Panc1 (cell line): ENCODE data around the gene POU6F1. TPM values are rescaled to one million over a fixed set of nuclear protein-coding genes. Genes with fewer than 3 reads are reported as not detected.

Experiments
- ATAC-seq: fragments of 200-7000 bp; cut with Tn5 transposase; 2 replicates; pipeline ENCODE4 v1.9.1; 2020; ENCODE audit warnings: mild to moderate bottlenecking, moderate library complexity
- BruUV-seq: library from RNA; stranded (reverse); fragments of 400-500 nt; replicated peaks from 2 replicates; lab custom pipeline; 2021; lab: Mats Ljungman, UMichigan
- CTCF ChIA-PET: fragments of 300-600 bp; sonication (Branson Sonifier 250); formaldehyde crosslinking; loops from one replicate; lab custom pipeline; 2022; ENCODE audit warnings: antibody characterized with exemption; lab: Charles Lee
- POLR2A ChIA-PET: fragments of 300-600 bp; sonication (Branson Sonifier 250); formaldehyde crosslinking; loops from one replicate; lab custom pipeline; 2022; ENCODE audit warnings: antibody characterized with exemption; lab: Charles Lee
- DNase-seq: peaks from one replicate; pipeline ENCODE4 v3.0.0-alpha.2; 2010; ENCODE audit warnings: low read depth, low spot score
- H3K27ac ChIP-seq: 2 replicates; pipeline ENCODE4 v1.5.1; 2011; ENCODE audit warnings: mild to moderate bottlenecking, low read length, inconsistent platforms
- H3K27me3 ChIP-seq: fragments of 200-500 bp; sonication (Bioruptor generic); 2 replicates; pipeline ENCODE4 v1.6.0; 2014; ENCODE audit warnings: low read length, inconsistent platforms; ENCODE audit not compliant: control insufficient read depth, insufficient read depth
- H3K36me3 ChIP-seq: fragments of 200-500 bp; sonication (Bioruptor generic); 2 replicates; pipeline ENCODE4 v1.5.1; 2014; ENCODE audit warnings: inconsistent platforms, mild to moderate bottlenecking, low read length, moderate library complexity; ENCODE audit not compliant: control insufficient read depth, insufficient read depth
- H3K4me1 ChIP-seq: 2 replicates; pipeline ENCODE4 v1.5.1; 2011; ENCODE audit warnings: inconsistent platforms, mild to moderate bottlenecking, low read length, moderate library complexity; ENCODE audit not compliant: control insufficient read depth, insufficient read depth
- H3K4me3 ChIP-seq, 2 experiments: 2 replicates each; pipeline ENCODE4 v1.5.1; 2011 to 2012; ENCODE audit warnings: low read depth in 2 of 2, low read length in 2 of 2, mild to moderate bottlenecking in 2 of 2, inconsistent platforms in 1 of 2, moderate library complexity in 1 of 2
- H3K9me3 ChIP-seq: fragments of 200-500 bp; sonication (Bioruptor generic); 2 replicates; pipeline ENCODE4 v1.5.1; 2014; ENCODE audit warnings: low read depth, mild to moderate bottlenecking, inconsistent platforms, low read length, moderate library complexity; ENCODE audit not compliant: control insufficient read depth, insufficient read depth
- CTCF ChIP-seq: fragments of 450-650 bp; IDR thresholded peaks from 2 replicates; pipeline ENCODE4 v1.5.1; 2017; ENCODE audit warnings: mild to moderate bottlenecking
- POLR2AphosphoS5 ChIP-seq: IDR thresholded peaks from 2 replicates; pipeline ENCODE4 v1.6.1; 2012; ENCODE audit warnings: mild to moderate bottlenecking, low read depth, low read length, moderate library complexity
- REST ChIP-seq, 2 experiments: IDR thresholded peaks; 2 replicates each; pipeline ENCODE4 v1.6.1; 2011 to 2012; ENCODE audit warnings: low read depth in 2 of 2, control low read depth in 1 of 2, low read length in 1 of 2, mild to moderate bottlenecking in 1 of 2, moderate library complexity in 1 of 2; ENCODE audit not compliant: insufficient read depth in 1 of 2
- SIN3A ChIP-seq: IDR thresholded peaks from 2 replicates; pipeline ENCODE4 v1.6.1; 2012; ENCODE audit warnings: low read depth, mild to moderate bottlenecking, low read length, moderate library complexity, borderline replicate concordance; ENCODE audit not compliant: insufficient read depth
- TCF7L2 ChIP-seq: IDR thresholded peaks from 2 replicates; pipeline ENCODE4 v1.6.1; 2011; ENCODE audit warnings: mild to moderate bottlenecking, low read depth, low read length, inconsistent platforms
- in situ Hi-C: cut with HindIII; loops from 2 replicates; pipeline ENCODE4 v1.10.0; 2016; ENCODE audit warnings: low sequenced_read_pairs, low pct_unique_long_range_greater_than_20kb
- intact Hi-C: fragments of 100-400 bp; cut with micrococcal nuclease; formaldehyde crosslinking; loops from one replicate; pipeline ENCODE4 v1.10.0; 2022; ENCODE audit not compliant: unreplicated experiment
- total RNA-seq: library from RNA; stranded (reverse); gene quantifications from one replicate; pipeline ENCODE4 v1.2.1, GENCODE V29; 2021; ENCODE audit not compliant: unreplicated experiment

The POU6F1 gene
- total RNA-seq, 1 experiment from 2014 or later: 3.1 TPM

GRCh38 chr12:51190820-51191219 is 27.0 kb downstream of the POU6F1 start:
- intact Hi-C loops: no loop called here
- H3K36me3 ChIP-seq: no peaks in the 10 kb centered on the region
- H3K27me3 ChIP-seq: no peaks in the 10 kb centered on the region
- ATAC-seq (no peak), DNase-seq (no peak)
- H3K4me1 ChIP-seq: no peaks in the 10 kb centered on the region
- H3K4me3 ChIP-seq: no peak overlapping the region
- ChIA-PET POLR2A (no interaction called here), CTCF (no interaction called here)
- in situ Hi-C loops: no loop called here
- no peaks in the 10 kb centered on the region for H3K9me3 ChIP-seq
- H3K27ac ChIP-seq: no peak overlapping the region
- no TSS peak for BruUV-seq
- TF ChIP-seq TCF7L2 (no peak), POLR2AphosphoS5 (no peak), REST (IDR thresholded peaks at IDR 0.05; ENCODE audit: insufficient read depth in 1 of 2, low read depth in 2 of 2, low read length in 1 of 2) (no peak), CTCF (no peak), SIN3A (no peak)

GRCh38 chr12:51189790-51190355 is 28.0 kb downstream of the POU6F1 start:
- DNase-seq: no peak
- in situ Hi-C loops (no loop called here), intact Hi-C loops (no loop called here)
- no TSS peak for BruUV-seq
- Histone ChIP-seq H3K4me3 (no peak overlapping the region), H3K36me3 (no peaks in the 10 kb centered on the region), H3K27me3 (no peaks in the 10 kb centered on the region), H3K4me1 (no peaks in the 10 kb centered on the region), H3K27ac (no peak overlapping the region), H3K9me3 (no peaks in the 10 kb centered on the region)
- ChIA-PET CTCF (no interaction called here), POLR2A (no interaction called here)
- ATAC-seq: no peak
- TF ChIP-seq CTCF: no peak
- TF ChIP-seq REST (IDR thresholded peaks at IDR 0.05; ENCODE audit: insufficient read depth in 1 of 2, low read depth in 2 of 2, low read length in 1 of 2): no peak
